Sigmoid colon (tissue), 4 donors: ENCODE measurements around the gene GRN.

Experiments used
- EP300 ChIP-seq, 4 donors: sonication (generic); formaldehyde crosslinking; IDR thresholded peaks; one replicate each; pipeline ENCODE4 v1.6.1; 2017; ENCODE audit warnings: antibody characterized with exemption in 4 of 4
- POLR2A ChIP-seq, 2 donors: fragments of 450-650 bp; IDR thresholded peaks; one replicate each; pipeline ENCODE4 v1.6.1; 2016; ENCODE audit warnings: antibody characterized with exemption in 2 of 2, mild to moderate bottlenecking in 2 of 2, moderate library complexity in 2 of 2

GRCh38 chr17:44345454-44346026, 438 bp downstream of the GRN start:
- TF ChIP-seq POLR2A (IDR thresholded peaks at IDR 0.05) (no peak), EP300 (IDR thresholded peaks at IDR 0.05) (no peak)
